ENCODE results near the gene RESP18.

GRCh38 chr2:219356834-219357233 is 24.3 kb upstream of the RESP18 start:
- no peak for TF ChIP-seq EP300 (IDR thresholded peaks at IDR 0.05)
- TF ChIP-seq CTCF (IDR thresholded peaks at IDR 0.05), result no peak

All from esophagus muscularis mucosa (tissue), 3 donors.